GM18505 (cell line): Measurements from ENCODE around the gene SLX4IP.

ENCODE experiments used
- ATAC-seq: cut with Tn5 transposase; IDR thresholded peaks from one replicate; pipeline ENCODE4 v1.9.1; 2021; ENCODE audit not compliant: unreplicated experiment
- POLR2A ChIP-seq: IDR thresholded peaks from 4 replicates; pipeline ENCODE4 v1.6.1; 2011; ENCODE audit warnings: borderline replicate concordance; ENCODE audit not compliant: insufficient read depth, insufficient read length; ENCODE audit errors: extremely low read depth

The SLX4IP gene

GRCh38 chr20:10671919-10672623 is 237.0 kb downstream of the SLX4IP start:
- ATAC-seq, result no peak
- no peak for TF ChIP-seq POLR2A

- no peak for ATAC-seq
- no peak for TF ChIP-seq POLR2A
These were observed 237.6 kb downstream of the SLX4IP start for GRCh38 chr20:10672624-10673127.

GRCh38 chr20:10673176-10673841 is 238.2 kb downstream of the SLX4IP start:
- no peak for ATAC-seq
- TF ChIP-seq POLR2A, result no peak

GRCh38 chr20:10673842-10674683 is 239.0 kb downstream of the SLX4IP start, which contains the start of gene JAG1:
Gene JAG1 (minus strand): TSS chr20:10673999. CDS start chr20:10673530, 469 bp downstream.
- peak; percentile 56 for ATAC-seq
- TF ChIP-seq POLR2A, result peak; percentile 31

GRCh38 chr20:10674684-10675449 is 239.8 kb downstream of the SLX4IP start:
- peak; percentile 46 for ATAC-seq
- TF ChIP-seq POLR2A, result no peak

GRCh38 chr20:10675450-10675848 is 240.3 kb downstream of the SLX4IP start:
- no peak for ATAC-seq
- TF ChIP-seq POLR2A, result no peak

DNA sequence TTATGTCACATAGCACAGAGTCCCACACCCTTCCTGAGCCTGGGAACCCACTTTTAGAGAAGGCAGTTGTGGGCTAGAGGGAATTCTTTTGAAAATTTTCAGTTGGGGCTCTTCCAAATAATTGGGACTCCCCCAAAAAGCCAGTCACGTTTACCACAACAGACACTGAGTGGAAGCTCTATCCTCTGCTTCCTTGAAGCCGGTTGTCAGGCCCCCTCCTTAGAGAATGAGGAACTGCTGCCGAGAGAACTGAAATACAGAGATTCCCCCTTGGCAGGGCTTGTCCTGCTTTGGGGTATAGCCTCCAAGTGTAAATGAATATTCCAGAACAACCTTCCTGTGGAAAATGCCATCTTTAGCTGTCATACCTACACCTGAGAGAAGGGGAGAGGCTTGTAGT is 241.4 kb downstream of the SLX4IP start:
- no peak for TF ChIP-seq POLR2A
- ATAC-seq, result no peak
